GM18502 (cell line): ENCODE measurements around the gene NACC2.

Source experiments
- ATAC-seq: cut with Tn5 transposase; IDR thresholded peaks from one replicate; pipeline ENCODE4 v1.9.1; 2021; ENCODE audit warnings: mild to moderate bottlenecking; ENCODE audit not compliant: unreplicated experiment, poor library complexity

NACC2 gene

GRCh38 chr9:135987838-135988404 lies 107.2 kb downstream of the NACC2 start:
- ATAC-seq, result no peak

DNA sequence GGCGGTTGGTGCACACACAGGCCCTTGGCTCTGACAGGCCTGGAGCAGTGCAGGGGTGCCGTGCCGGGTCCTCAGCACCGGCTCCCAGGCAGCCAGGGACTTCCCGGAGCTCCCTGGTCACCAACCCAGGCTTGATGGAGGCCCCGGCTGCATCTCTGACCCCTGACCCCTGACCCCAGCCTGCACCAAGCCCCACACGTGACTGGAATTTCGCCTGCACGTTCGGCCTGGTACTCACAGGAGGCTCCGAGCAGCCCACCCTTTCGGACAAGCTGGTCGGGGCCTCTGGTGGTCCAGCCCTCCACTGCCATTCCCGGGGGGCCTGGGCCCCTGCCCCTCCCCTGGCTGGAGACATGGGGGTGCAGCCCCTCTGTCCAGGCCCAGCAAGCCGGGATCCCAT lies 108.5 kb downstream of the NACC2 start:
- no peak for ATAC-seq

DNA sequence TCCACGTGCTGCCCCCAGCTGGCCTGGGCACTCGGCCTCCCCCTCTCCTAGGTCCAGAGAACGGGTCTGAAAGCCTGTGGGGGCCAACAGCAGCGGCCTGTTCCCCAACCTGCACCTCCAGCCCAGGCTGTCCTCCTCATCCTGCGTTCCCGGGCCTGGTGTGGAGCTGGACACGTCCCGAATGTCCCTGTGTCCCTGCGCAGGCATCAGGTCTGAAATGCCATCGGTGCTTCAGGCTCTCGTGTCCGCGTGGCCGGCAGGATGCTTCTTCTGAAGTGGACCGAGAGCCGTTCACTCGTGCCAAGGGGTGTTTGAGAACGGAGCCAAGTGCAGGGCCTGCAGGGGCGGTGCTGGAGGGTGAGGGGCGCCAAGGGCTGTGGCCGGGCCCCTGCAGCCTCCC lies 109.2 kb downstream of the NACC2 start:
- ATAC-seq, result no peak

- no peak for ATAC-seq
Measured at GRCh38 chr9:135985459-135985774, 109.7 kb downstream of the NACC2 start.

GRCh38 chr9:135984072-135984710 lies 110.9 kb downstream of the NACC2 start:
- ATAC-seq, result no peak

DNA sequence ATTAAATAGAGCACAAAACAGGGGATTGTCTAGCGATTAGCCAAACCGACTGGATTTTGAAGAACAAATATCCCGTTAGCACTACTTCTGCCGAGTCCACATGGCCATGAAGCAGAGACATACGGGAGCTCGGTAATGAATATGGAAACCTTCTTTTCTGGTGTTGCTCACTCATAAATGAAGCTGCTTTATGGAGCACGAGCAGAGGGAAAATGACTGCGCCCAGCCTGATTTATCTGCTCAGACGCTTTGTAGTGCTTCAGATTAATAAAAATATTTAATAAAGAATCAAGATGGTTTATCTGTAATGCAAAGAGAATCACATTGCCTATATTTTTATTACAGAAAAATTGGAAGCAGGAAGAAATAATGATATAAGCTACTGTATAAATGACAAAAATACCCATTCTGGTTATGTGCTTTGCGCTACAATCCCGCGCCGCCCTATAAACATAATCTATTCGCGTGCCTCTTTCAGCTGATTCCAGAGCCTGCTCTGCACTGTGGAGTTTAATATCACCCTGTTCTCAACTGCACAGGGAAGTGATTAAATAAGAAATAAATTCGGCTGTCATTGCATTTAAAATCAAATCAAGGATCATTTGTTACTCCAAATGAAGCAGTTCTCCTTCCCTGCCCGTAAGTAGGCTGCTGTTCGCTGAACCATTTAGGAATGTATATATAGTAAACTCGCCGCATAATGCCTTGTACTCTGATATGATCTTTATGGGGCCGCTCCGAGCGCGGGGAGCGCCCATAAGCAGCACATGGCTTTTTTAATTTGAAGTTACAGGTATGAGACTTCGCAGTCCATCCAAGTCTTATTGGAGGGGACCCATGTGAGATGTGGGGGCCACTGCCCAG lies 111.6 kb downstream of the NACC2 start:
- ATAC-seq, result no peak

DNA sequence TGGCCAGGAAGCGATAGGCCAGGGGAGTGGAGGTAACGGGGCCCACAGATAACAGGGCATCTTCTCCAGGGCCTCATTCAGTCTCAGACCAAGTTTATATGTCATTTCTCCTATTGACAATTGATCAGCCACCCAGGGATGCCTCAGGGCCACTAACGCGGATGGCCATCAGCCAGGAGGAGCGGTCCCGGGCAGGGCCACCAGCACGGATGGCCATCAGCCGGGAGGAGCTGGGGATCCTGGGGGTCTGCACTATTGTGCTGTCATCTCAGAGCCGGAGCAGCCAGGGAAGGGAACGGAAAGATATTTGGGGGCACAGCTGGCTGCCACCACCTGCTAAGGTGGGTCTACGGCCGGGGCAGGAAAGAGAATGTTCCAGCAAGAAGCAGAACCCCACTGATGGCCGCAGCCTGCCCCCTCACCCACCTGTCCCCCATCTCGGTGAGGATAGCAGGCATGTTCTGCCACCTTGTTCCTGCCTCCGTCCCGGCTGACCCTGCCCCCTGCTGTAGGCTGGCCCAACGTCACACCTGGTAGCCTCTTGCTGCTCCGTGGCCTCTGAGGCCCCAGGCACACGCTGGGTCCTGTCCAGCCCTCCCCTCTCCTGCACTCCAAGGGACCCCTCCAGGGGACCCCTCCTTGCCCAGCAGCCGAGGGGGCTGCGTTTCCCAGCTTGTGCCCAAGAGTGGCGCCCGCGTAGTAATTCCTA lies 112.4 kb downstream of the NACC2 start:
- ATAC-seq, result no peak

DNA sequence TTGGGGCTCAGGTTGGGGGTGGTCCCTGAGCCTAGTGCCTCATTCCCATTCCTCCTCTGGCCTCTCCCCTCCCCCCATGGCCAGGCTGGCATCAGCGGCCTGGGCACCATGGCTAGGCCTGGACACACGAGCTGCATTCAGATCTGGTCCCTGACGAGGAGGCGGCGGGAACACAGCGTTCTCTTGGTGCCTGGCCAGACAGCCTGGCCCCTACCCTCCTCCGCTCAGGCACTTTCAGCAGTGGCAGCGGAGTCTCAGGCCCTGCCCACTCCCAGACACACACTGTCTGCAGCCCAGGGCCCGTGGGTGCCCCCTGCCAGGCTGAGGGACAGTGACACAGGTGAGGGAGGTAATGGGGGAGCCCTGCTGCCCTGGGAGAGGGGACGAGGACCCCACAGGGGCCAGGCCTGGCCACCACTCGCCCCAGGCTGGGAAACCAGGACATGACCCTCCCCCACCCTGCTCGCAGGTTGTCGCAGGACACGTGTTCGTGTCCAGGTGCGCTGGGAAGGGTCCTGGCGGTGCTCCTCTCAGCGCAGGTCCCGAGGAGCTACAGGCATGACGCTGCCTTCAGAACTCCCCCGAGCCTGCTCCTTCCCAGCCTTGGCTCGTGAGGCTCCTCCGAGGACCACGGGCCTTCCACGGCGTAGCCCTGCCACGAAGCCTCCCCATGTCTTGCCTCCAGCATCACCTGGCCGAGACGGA lies 114.0 kb downstream of the NACC2 start:
- no peak for ATAC-seq

GRCh38 chr9:135979547-135980166 lies 115.4 kb downstream of the NACC2 start:
- ATAC-seq, result no peak

DNA sequence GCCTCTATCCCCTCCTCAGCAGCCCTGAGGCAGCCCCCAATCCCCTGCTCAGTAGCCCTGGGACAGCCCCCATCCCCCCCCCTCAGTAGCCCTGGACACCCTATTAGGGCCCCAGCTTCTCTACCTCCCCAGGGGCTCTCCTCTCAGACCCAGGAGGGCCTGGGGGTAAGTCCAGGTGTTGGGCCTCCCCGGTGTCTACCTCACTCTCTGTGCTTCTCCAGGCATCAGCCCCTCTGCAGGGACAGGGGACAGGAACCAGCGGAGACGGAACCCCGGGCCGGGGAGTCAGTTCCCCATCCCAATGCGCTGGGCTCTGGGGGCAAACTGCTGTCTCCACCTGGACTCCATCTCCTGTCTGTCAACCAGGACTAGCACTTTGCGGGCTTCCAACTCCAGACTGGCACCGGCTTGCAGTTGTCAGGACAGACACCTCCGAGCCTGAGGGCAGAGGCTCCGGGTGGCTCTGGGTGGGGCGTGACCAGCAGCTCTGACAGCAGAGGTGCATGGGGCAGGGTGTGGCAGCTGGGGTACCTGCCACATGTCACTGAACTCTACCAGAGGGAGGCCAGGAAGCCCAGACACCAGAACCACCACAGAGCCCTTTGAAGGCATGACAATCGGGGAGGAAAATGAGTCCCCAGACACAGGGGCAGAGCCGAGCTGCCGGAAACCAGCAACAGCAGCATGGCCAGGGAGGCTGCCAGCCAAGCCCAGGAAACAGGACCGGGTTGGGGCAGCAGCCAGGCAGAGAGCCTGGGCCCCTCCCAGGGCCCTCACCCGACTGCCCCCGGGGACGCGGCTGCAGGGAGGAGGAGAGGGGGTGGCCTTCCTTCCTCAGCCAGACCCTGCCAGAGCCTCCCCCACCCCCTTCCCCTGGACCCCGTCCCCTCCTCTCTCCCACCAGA lies 116.2 kb downstream of the NACC2 start:
- ATAC-seq, result no peak

- ATAC-seq, result no peak
Measured at GRCh38 chr9:135976944-135977343, 118.1 kb downstream of the NACC2 start.

- no peak for ATAC-seq
Measured at GRCh38 chr9:135976531-135976930, 118.6 kb downstream of the NACC2 start.

DNA sequence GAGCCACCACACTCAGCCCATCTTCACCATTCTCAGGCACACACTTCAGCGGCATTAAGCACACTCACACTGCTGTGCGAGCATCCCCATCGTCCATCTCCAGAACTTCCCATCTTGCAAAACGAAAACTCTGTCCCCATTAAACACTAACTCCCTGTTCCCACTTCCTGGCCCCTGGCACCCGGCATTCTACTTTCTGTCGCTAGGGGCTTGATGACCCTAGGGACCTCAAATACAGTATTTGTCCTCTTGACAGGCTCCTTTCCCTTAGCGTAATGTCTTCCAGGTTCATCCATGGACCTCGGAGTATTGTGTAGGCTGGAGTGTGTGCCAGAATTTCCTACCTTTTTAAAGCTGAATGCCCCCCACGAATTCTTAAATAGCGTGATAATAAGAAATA lies 119.3 kb downstream of the NACC2 start:
- ATAC-seq, result no peak

DNA sequence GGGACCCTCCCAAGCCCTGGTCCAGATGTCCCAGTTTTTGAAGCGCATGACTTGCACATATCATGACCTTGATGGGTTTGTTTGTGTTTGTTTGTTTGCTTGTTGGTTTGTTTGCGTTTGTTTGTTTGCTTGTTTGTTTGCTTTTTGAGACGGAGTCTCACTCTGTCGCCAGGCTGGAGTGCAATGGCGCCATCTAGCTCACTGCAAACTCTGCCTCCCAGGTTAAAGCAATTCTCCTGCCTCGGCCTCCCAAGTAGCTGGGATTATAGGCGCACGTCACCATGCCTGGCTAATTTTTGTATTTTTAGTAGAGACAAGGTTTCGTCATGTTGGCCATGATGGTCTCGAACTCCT lies 120.9 kb downstream of the NACC2 start:
- no peak for ATAC-seq

GRCh38 chr9:135973277-135974219 lies 121.5 kb downstream of the NACC2 start:
- ATAC-seq, result no peak

DNA sequence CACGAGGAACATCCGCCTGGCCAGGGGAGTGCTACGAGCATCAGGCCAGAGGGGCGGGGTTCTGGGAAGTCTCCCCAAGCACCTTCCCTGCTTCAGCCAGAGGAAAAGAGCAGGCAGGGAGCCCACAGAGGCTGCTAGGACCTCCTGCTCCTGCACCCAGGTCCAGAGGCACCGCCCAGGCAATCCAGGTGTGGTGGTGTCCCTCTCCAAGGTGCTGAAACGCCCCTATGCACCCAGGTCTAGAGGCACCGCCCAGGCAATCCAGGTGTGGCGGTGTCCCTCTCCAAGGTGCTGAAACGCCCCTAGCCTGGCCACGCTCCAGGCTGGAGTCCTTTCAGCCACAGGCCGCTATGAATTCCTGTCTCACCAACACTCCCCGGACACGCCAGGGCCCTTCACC lies 123.2 kb downstream of the NACC2 start:
- ATAC-seq, result no peak

DNA sequence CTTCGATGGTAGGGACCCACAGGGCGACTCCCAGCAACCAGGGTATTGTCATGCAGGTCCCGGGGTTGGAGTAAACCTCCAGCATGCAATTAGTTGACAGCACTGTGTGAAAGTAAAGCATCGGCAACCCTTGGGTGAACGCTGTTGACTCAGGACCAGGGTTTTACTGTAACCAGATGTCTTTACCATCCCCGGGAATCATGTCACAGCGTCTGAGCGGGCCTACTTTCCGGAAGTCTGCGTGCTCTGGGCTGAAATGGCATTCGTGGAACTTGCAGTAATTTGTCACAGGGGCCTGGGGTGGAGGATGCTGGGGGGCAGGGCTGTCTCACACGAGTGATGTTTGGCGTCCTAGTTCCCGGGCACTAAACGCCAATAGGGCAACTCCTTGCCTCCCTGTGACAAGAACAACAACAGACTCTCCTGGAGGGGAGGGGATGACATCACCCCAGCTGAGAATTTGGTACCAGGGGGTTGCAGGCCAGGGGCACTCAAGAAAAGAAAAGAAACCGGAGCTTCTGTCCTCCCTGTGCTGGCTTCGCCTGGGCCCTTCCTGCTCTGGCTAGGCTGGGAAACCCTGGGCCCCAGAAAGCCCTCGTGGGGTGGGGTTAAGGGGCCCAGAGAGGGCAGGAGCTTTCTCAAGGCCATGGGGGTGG lies 123.8 kb downstream of the NACC2 start:
- no peak for ATAC-seq
